Measurements from ENCODE around the gene SKAP2.

- no peak for TF ChIP-seq EZH2 (IDR thresholded peaks at IDR 0.05; ENCODE audit: borderline replicate concordance, low read depth, low read length, severe bottlenecking)
- no peak for TF ChIP-seq CTCF (IDR thresholded peaks at IDR 0.05; ENCODE audit: borderline replicate concordance, extremely low read depth, low read length, poor library complexity, severe bottlenecking)
Measured at GRCh38 chr7:26664274-26664673, 200.1 kb downstream of the SKAP2 start.
